GM12878 (cell line): ENCODE data around the gene MEOX1. TPM values are rescaled to one million over a fixed set of nuclear protein-coding genes. Genes with fewer than 3 reads are reported as not detected.

ENCODE experiments used
- ATAC-seq: fragments of 200-7000 bp; cut with Tn5 transposase; 3 replicates; pipeline ENCODE4 v1.9.1; 2020; ENCODE audit warnings: mild to moderate bottlenecking, moderate library complexity
- BruUV-seq: library from RNA; stranded (reverse); fragments of 400-500 nt; replicated peaks from 2 replicates; lab custom pipeline; 2021; lab: Mats Ljungman, UMichigan
- CTCF ChIA-PET: fragments of 300-600 bp; sonication (Branson Sonifier 250); formaldehyde crosslinking; extraction: SDS; loops from one replicate; lab custom pipeline; 2021; ENCODE audit warnings: inconsistent platforms; lab: Yijun Ruan, JAX
- POLR2A ChIA-PET: fragments of 350-600 bp; formaldehyde crosslinking; extraction: SDS; loops from one replicate; lab custom pipeline; 2021; ENCODE audit warnings: inconsistent platforms; lab: Charles Lee
- RAD21 ChIA-PET: fragments of 300-600 bp; sonication (Branson Sonifier 250); formaldehyde crosslinking; loops from one replicate; lab custom pipeline; 2023; ENCODE audit warnings: antibody characterized with exemption; ENCODE audit not compliant: unreplicated experiment; lab: Charles Lee
- SMC1A ChIA-PET: fragments of 300-600 bp; sonication (Branson Sonifier 250); formaldehyde crosslinking; loops from one replicate; lab custom pipeline; 2023; ENCODE audit not compliant: unreplicated experiment, uncharacterized antibody; lab: Charles Lee
- DNase-seq: peaks from one replicate; pipeline ENCODE4 v3.0.0-alpha.2; 2011; ENCODE audit warnings: low read depth, low spot score
- FAIRE-seq: peaks from 3 replicates; lab custom pipeline; 2011; peaks lifted over from hg19 to GRCh38; lab: Jason Lieb, UNC
- H2AFZ ChIP-seq: 2 replicates; pipeline ENCODE4 v1.6.0; 2011; ENCODE audit warnings: low read depth, low read length, control low read depth; ENCODE audit not compliant: control insufficient read depth
- H3K27ac ChIP-seq: 2 replicates; pipeline ENCODE4 v1.5.1; 2011; ENCODE audit warnings: control low read depth; ENCODE audit not compliant: control insufficient read depth, insufficient read depth
- H3K27me3 ChIP-seq, 2 experiments: replicated peaks in 1 of 2; 2 replicates each; pipeline versions ENCODE4 v1.6.0 to v1.6.1; 2011; ENCODE audit warnings: low read length in 1 of 2; ENCODE audit not compliant: control insufficient read depth in 2 of 2, insufficient read depth in 2 of 2
- H3K36me3 ChIP-seq, 2 experiments: 2 replicates each; pipeline ENCODE4 v1.5.1; 2011; ENCODE audit warnings: low read length in 1 of 2; ENCODE audit not compliant: control insufficient read depth in 2 of 2, insufficient read depth in 2 of 2
- H3K4me1 ChIP-seq: 2 replicates; pipeline ENCODE4 v1.6.1; 2011; ENCODE audit warnings: mild to moderate bottlenecking, low read length, moderate library complexity, mixed read lengths; ENCODE audit not compliant: control insufficient read depth, insufficient read depth
- H3K4me2 ChIP-seq: 2 replicates; pipeline ENCODE4 v1.6.0; 2011; ENCODE audit warnings: control low read depth; ENCODE audit not compliant: control insufficient read depth, insufficient read depth
- H3K4me3 ChIP-seq: fragments of 200-600 bp; sonication (generic); 2 replicates; pipeline ENCODE4 v1.5.1; 2016
- H3K79me2 ChIP-seq: 2 replicates; pipeline ENCODE4 v1.6.0; 2011; ENCODE audit warnings: low read length; ENCODE audit not compliant: control insufficient read depth, insufficient read depth
- H3K9ac ChIP-seq: 2 replicates; pipeline ENCODE4 v1.8.0; 2011; ENCODE audit warnings: low read length, control low read depth, mixed read lengths; ENCODE audit not compliant: control insufficient read depth, insufficient read depth
- H3K9me3 ChIP-seq: replicated peaks from 3 replicates; pipeline ENCODE4 v1.5.1; 2011; ENCODE audit warnings: mild to moderate bottlenecking, low read length; ENCODE audit not compliant: control insufficient read depth, insufficient read depth
- H4K20me1 ChIP-seq: 2 replicates; pipeline ENCODE4 v1.6.0; 2011; ENCODE audit not compliant: control insufficient read depth, insufficient read depth
- DPF2 ChIP-seq: fragments of 450-650 bp; IDR thresholded peaks from 2 replicates; pipeline ENCODE4 v1.6.1; 2017; ENCODE audit warnings: mild to moderate bottlenecking
- FOXM1 ChIP-seq: IDR thresholded peaks from 2 replicates; pipeline ENCODE4 v1.6.1; 2012; ENCODE audit warnings: low read depth, mild to moderate bottlenecking, inconsistent platforms, low read length, moderate library complexity
- POLR2AphosphoS2 ChIP-seq: IDR thresholded peaks from 2 replicates; pipeline ENCODE4 v1.6.1; 2011; ENCODE audit warnings: low read depth, mild to moderate bottlenecking, low read length, improper control_type of control experiment, moderate library complexity
- WGBS: methylation state at CpG from one replicate; pipeline ENCODE4 v1.1.6; 2016; ENCODE audit warnings: low lambda C conversion rate; ENCODE audit not compliant: insufficient replicate concordance, insufficient coverage; ENCODE audit errors: missing lambda C conversion rate; 5-methylcytosine and 5-hydroxymethylcytosine counted together
- in situ Hi-C: fragments of 300-500 bp; cut with MboI; formaldehyde crosslinking; loops from 9 replicates; pipeline ENCODE4 v1.14.3; 2018; ENCODE audit warnings: mixed read lengths
- intact Hi-C: fragments of 100-400 bp; cut with micrococcal nuclease; formaldehyde crosslinking; loops from one replicate; pipeline ENCODE4 v1.14.2; 2022; ENCODE audit not compliant: unreplicated experiment
- polyA plus RNA-seq, 11 experiments: library from polyadenylated mRNA; depleted of rRNA in 4 of 11; unstranded in 6 of 11; stranded (reverse) in 5 of 11; fragments of >200 nt; fragmentation: Nextera tagmentation in 4 of 11; fragmentation: Illumina TruSeq in 1 of 11; extraction: Ambion mirVana in 4 of 11; extraction: Trizol in 1 of 11; gene quantifications; 1 replicate in 1 of 11; 2 replicates in 10 of 11; pipeline versions ENCODE4 v1.2.1 to v1.2.3, GENCODE V29; 2011 to 2016; ENCODE audit warnings: inconsistent platforms in 2 of 11, missing spikeins in 2 of 11, low read depth in 1 of 11
- total RNA-seq, 4 experiments: library from RNA; depleted of rRNA in 3 of 4; stranded (reverse); fragments of >200 nt in 3 of 4; fragmentation: Illumina TruSeq in 1 of 4; extraction: Trizol in 1 of 4; gene quantifications; 2 replicates each; pipeline versions ENCODE4 v1.2.1 to v1.2.3, GENCODE V29; 2013 to 2021
- TF ChIP-seq, protein P1 (sequence below): fragments of 450-650 bp; IDR thresholded peaks from 2 replicates; pipeline ENCODE4 v1.6.1; 2016; ENCODE audit warnings: mild to moderate bottlenecking
- TF ChIP-seq, protein P2 (sequence below): IDR thresholded peaks from 2 replicates; pipeline ENCODE4 v1.6.1; 2012; ENCODE audit warnings: low read length, inconsistent platforms

MEOX1 gene
- total and polyA plus RNA-seq, 10 of the 15 experiments (the other 5 are each of a cell fraction or from before 2014, with no cell fraction given) = 0.19 to 9.4 (median 0.46) TPM

DNA sequence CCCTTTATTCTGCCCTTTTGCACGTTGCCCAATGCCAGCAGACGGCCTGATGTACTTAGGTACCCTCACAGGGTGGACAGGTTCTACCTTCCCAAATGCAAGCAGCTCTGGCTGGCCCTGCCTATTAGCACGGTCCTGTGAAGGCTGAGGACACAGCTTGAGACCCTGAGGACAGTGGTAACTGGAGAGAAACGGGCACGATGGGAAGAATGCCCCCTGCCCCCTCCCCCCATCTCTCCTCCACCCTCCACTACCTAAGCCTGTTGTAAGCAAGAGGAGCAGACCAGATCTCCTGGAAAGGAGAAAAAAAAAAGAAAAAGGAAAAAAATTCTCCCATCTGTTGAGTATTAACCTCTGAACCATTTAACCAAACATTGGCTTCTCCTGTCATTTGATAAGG, 34.1 kb downstream of the MEOX1 start:
- no peak overlapping the region for H3K9ac ChIP-seq
- no peaks in the 10 kb centered on the region for H3K79me2 ChIP-seq
- H3K9me3 ChIP-seq = no peaks in the 10 kb centered on the region
- 20% methylated on average over 5 of the region's 5 CpGs for WGBS
- BruUV-seq = no TSS peak
- ChIA-PET SMC1A (interaction anchor here (0.6 to 1.4 kb wide), 3 partner anchors 12 to 224 kb away, joined by 3 to 4 read pairs (median 3); no protein-coding TSS in a partner anchor), CTCF (no interaction called here), RAD21 (no interaction called here), POLR2A (interaction anchor here (0.5 kb wide), 1 partner anchor 320 kb away, joined by 4 read pairs; no protein-coding TSS in a partner anchor)
- H2AFZ ChIP-seq = no peak overlapping the region
- ATAC-seq = no peak
- in situ Hi-C loops = no loop called here
- no peak overlapping the region for H3K4me3 ChIP-seq
- H3K4me2 ChIP-seq = no peak overlapping the region
- DNase-seq = no peak
- no peak overlapping the region for H3K27ac ChIP-seq
- H3K36me3 ChIP-seq = no peaks in the 10 kb centered on the region
- no peaks in the 10 kb centered on the region for H3K4me1 ChIP-seq
- intact Hi-C loops = no loop called here
- FAIRE-seq = no peak
- TF ChIP-seq, protein P1, sequence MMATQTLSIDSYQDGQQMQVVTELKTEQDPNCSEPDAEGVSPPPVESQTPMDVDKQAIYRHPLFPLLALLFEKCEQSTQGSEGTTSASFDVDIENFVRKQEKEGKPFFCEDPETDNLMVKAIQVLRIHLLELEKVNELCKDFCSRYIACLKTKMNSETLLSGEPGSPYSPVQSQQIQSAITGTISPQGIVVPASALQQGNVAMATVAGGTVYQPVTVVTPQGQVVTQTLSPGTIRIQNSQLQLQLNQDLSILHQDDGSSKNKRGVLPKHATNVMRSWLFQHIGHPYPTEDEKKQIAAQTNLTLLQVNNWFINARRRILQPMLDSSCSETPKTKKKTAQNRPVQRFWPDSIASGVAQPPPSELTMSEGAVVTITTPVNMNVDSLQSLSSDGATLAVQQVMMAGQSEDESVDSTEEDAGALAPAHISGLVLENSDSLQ = no peak
- TF ChIP-seq DPF2 (no peak), FOXM1 (no peak), POLR2AphosphoS2 (no peak)
- TF ChIP-seq, protein P2, sequence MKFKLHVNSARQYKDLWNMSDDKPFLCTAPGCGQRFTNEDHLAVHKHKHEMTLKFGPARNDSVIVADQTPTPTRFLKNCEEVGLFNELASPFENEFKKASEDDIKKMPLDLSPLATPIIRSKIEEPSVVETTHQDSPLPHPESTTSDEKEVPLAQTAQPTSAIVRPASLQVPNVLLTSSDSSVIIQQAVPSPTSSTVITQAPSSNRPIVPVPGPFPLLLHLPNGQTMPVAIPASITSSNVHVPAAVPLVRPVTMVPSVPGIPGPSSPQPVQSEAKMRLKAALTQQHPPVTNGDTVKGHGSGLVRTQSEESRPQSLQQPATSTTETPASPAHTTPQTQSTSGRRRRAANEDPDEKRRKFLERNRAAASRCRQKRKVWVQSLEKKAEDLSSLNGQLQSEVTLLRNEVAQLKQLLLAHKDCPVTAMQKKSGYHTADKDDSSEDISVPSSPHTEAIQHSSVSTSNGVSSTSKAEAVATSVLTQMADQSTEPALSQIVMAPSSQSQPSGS = no peak
- no peaks in the 10 kb centered on the region for H4K20me1 ChIP-seq
- peaks cover 1 to 2% of the 10 kb centered on the region in 2 experiments; a peak in 3 of 4 replicates for H3K27me3 ChIP-seq
